Liver (tissue), 9 donors: ENCODE results near the gene USP25. TPM values are rescaled to one million over a fixed set of nuclear protein-coding genes. Genes with fewer than 3 reads are reported as not detected.

Experiments used
- DNase-seq: peaks from one replicate; pipeline ENCODE4 v3.0.0-alpha.2; 2017; ENCODE audit warnings: low spot score
- H3K27ac ChIP-seq, 2 donors: one replicate each; pipeline ENCODE4 v1.7.0; 2013; ENCODE audit warnings: inconsistent platforms in 2 of 2, low read length in 2 of 2, control low read depth in 1 of 2, low read depth in 1 of 2, mild to moderate bottlenecking in 1 of 2
- H3K27me3 ChIP-seq, 4 donors: one replicate each; pipeline versions ENCODE4 v1.6.1 to v1.7.0; 2013; ENCODE audit warnings: low read length in 3 of 4, inconsistent platforms in 1 of 4, mild to moderate bottlenecking in 1 of 4, moderate library complexity in 1 of 4; ENCODE audit not compliant: control insufficient read depth in 4 of 4, insufficient read depth in 4 of 4
- H3K36me3 ChIP-seq, 4 donors: one replicate each; pipeline versions ENCODE4 v1.6.1 to v1.7.0; 2013; ENCODE audit warnings: low read length in 3 of 4, mild to moderate bottlenecking in 3 of 4, low read depth in 1 of 4, moderate library complexity in 1 of 4; ENCODE audit not compliant: control insufficient read depth in 4 of 4, insufficient read depth in 3 of 4
- H3K4me1 ChIP-seq, 4 donors: one replicate each; pipeline versions ENCODE4 v1.6.1 to v1.7.0; 2013; ENCODE audit warnings: low read length in 3 of 4, mild to moderate bottlenecking in 3 of 4, moderate library complexity in 1 of 4; ENCODE audit not compliant: control insufficient read depth in 4 of 4, insufficient read depth in 4 of 4
- H3K4me3 ChIP-seq, 3 donors: one replicate each; pipeline versions ENCODE4 v1.6.1 to v1.7.0; 2013; ENCODE audit warnings: low read length in 3 of 3, control low read depth in 1 of 3, low read depth in 1 of 3, mild to moderate bottlenecking in 1 of 3
- H3K9ac ChIP-seq, 2 donors: one replicate each; pipeline ENCODE4 v1.7.0; 2013; ENCODE audit warnings: low read length in 2 of 2, mild to moderate bottlenecking in 2 of 2, moderate library complexity in 2 of 2, control low read depth in 1 of 2, low read depth in 1 of 2
- H3K9me3 ChIP-seq, 4 donors: one replicate each; pipeline versions ENCODE4 v1.6.1 to v1.7.0; 2013; ENCODE audit warnings: low read length in 3 of 4; ENCODE audit not compliant: control insufficient read depth in 4 of 4
- ATF3 ChIP-seq: IDR thresholded peaks from 2 replicates; pipeline ENCODE4 v1.6.1; 2016; ENCODE audit warnings: antibody characterized with exemption
- CTCF ChIP-seq: fragments of 150-350 bp; IDR thresholded peaks from 2 replicates; pipeline ENCODE4 v1.5.1; 2017; ENCODE audit warnings: improper control_type of control experiment, low read depth, low read length; ENCODE audit not compliant: missing input control
- EGR1 ChIP-seq, 2 donors: IDR thresholded peaks; 2 replicates each; pipeline ENCODE4 v1.6.1; 2016 to 2018; ENCODE audit warnings: antibody characterized with exemption in 2 of 2, low read depth in 2 of 2
- FOXA1 ChIP-seq: IDR thresholded peaks from 2 replicates; pipeline ENCODE4 v1.6.1; 2016; ENCODE audit warnings: antibody characterized with exemption
- FOXA2 ChIP-seq: IDR thresholded peaks from 2 replicates; pipeline ENCODE4 v1.6.1; 2016; ENCODE audit warnings: antibody characterized with exemption
- GABPA ChIP-seq, 2 donors: IDR thresholded peaks in 1 of 2; conservative IDR thresholded peaks in 1 of 2; 2 replicates each; pipeline ENCODE4 v1.6.1; 2016; ENCODE audit warnings: antibody characterized with exemption in 2 of 2, mild to moderate bottlenecking in 1 of 2, moderate library complexity in 1 of 2
- HNF4A ChIP-seq, 2 donors: conservative IDR thresholded peaks; 2 replicates each; pipeline ENCODE4 v1.6.1; 2016; ENCODE audit warnings: antibody characterized with exemption in 2 of 2, mild to moderate bottlenecking in 2 of 2
- HNF4G ChIP-seq: IDR thresholded peaks from 2 replicates; pipeline ENCODE4 v1.6.1; 2016; ENCODE audit warnings: antibody characterized with exemption
- JUND ChIP-seq, 2 donors: IDR thresholded peaks; 2 replicates each; pipeline ENCODE4 v1.6.1; 2016; ENCODE audit warnings: antibody characterized with exemption in 2 of 2
- MAX ChIP-seq: IDR thresholded peaks from 2 replicates; pipeline ENCODE4 v1.6.1; 2016; ENCODE audit warnings: antibody characterized with exemption
- NR2F2 ChIP-seq: IDR thresholded peaks from 2 replicates; pipeline ENCODE4 v1.6.1; 2016; ENCODE audit warnings: antibody characterized with exemption
- RAD21 ChIP-seq, 2 donors: IDR thresholded peaks; 2 replicates each; pipeline ENCODE4 v1.6.1; 2016; ENCODE audit warnings: antibody characterized with exemption in 2 of 2, mild to moderate bottlenecking in 2 of 2
- REST ChIP-seq: IDR thresholded peaks from 2 replicates; pipeline ENCODE4 v1.6.1; 2016; ENCODE audit warnings: antibody characterized with exemption, mild to moderate bottlenecking
- RXRA ChIP-seq, 2 donors: IDR thresholded peaks; 2 replicates each; pipeline ENCODE4 v1.6.1; 2017 to 2018; ENCODE audit warnings: antibody characterized with exemption in 2 of 2, mild to moderate bottlenecking in 1 of 2
- SP1 ChIP-seq: IDR thresholded peaks from 2 replicates; pipeline ENCODE4 v1.6.1; 2018; ENCODE audit warnings: antibody characterized with exemption, mild to moderate bottlenecking
- TAF1 ChIP-seq: conservative IDR thresholded peaks from 2 replicates; pipeline ENCODE4 v1.6.1; 2016; ENCODE audit warnings: antibody characterized with exemption, mild to moderate bottlenecking
- YY1 ChIP-seq: IDR thresholded peaks from 2 replicates; pipeline ENCODE4 v1.6.1; 2016; ENCODE audit warnings: antibody characterized with exemption, mild to moderate bottlenecking
- WGBS: extraction: QIAGEN DNeasy Blood & Tissue Kit; methylation state at CpG from one replicate; pipeline ENCODE4 v1.1.7; 2013; 5-methylcytosine and 5-hydroxymethylcytosine counted together
- polyA plus RNA-seq, 2 donors: library from polyadenylated mRNA; stranded (reverse) in 1 of 2; unstranded in 1 of 2; fragments of 200-250 nt in 1 of 2; fragments of >200 nt in 1 of 2; fragmentation: Nextera tagmentation in 1 of 2; extraction: Ambion mirVana in 1 of 2; gene quantifications; one replicate each; pipeline versions ENCODE4 v1.2.1 to v1.2.3, GENCODE V29; 2013 to 2015
- total RNA-seq, 2 donors: library from RNA; depleted of rRNA; stranded (reverse); fragments of >200 nt; gene quantifications; one replicate each; pipeline ENCODE4 v1.2.3, GENCODE V29; 2014
- donor health status: healthy.
- donor health status: healthy.
- donor health status: healthy.
- donor health status: healthy.
- donor health status: healthy.

USP25 gene
- total and polyA plus RNA-seq, 4 donors = 6.0 to 26.7 (median 15.3) TPM

GRCh38 chr21:15731243-15731613, 1.4 kb downstream of the USP25 start:
- Histone ChIP-seq H3K9ac (peak overlapping the region; percentile 21 to 56), H3K36me3 (no peaks in the 10 kb centered on the region), H3K9me3 (no peaks in the 10 kb centered on the region), H3K27ac (peak overlapping the region; percentile 84 to 94), H3K27me3 (no peaks in the 10 kb centered on the region), H3K4me3 (peak overlapping the region; percentile 58 to 78 (median 74)), H3K4me1 (peaks cover 2 to 32% (median 13%) of the 10 kb centered on the region in 4 donors)
- TF ChIP-seq ATF3 = no peak
- TF ChIP-seq YY1 = peak; percentile 8
- 10% methylated on average over 4 of the region's 4 CpGs for WGBS
- no peak for DNase-seq

- no peaks in the 10 kb centered on the region for H3K9me3 ChIP-seq
- H3K4me1 ChIP-seq = peaks cover 2 to 32% (median 14%) of the 10 kb centered on the region in 4 donors
- no peak for DNase-seq
- H3K9ac ChIP-seq = peak overlapping the region in 1 of 2 donors; percentile 21
- peak overlapping the region in 1 of 2 donors; percentile 7 for H3K27ac ChIP-seq
- H3K36me3 ChIP-seq = no peaks in the 10 kb centered on the region
- H3K27me3 ChIP-seq = no peaks in the 10 kb centered on the region
- TF ChIP-seq NR2F2 (no peak), SP1 (no peak), HNF4G (no peak), FOXA2 (no peak), TAF1 (no peak), EGR1 (IDR thresholded peaks at IDR 0.05; ENCODE audit: low read depth in 2 of 2) (no peak), GABPA (IDR thresholded peaks at IDR 0.05 in 1 of 2, conservative IDR thresholded peaks at IDR 0.05 in 1 of 2) (no peak), MAX (no peak), REST (peak; percentile 25), JUND (IDR thresholded peaks at IDR 0.05) (no peak), RAD21 (IDR thresholded peaks at IDR 0.05) (no peak), ATF3 (peak; percentile 13), RXRA (IDR thresholded peaks at IDR 0.05) (no peak), FOXA1 (no peak), HNF4A (conservative IDR thresholded peaks at IDR 0.05) (peak in 1 of 2 donors; percentile 4), YY1 (no peak), CTCF (no peak)
- WGBS = 6% methylated on average over 6 of the region's 6 CpGs
- H3K4me3 ChIP-seq = peak overlapping the region; percentile 28 to 78 (median 58)
These were observed 2.7 kb downstream of the USP25 start for GRCh38 chr21:15732290-15732995.
